Suppressor macrophage treated with lipopolysaccharide for 1 hour (primary cell): ENCODE measurements around the gene FAM177A1.
A peak's percentile ranks its signal among the peaks of the same experiment; 100 is the strongest.
"Not testable (repeated sequence)": the region's sequence is repeated elsewhere in the genome, so short reads cannot be mapped to it uniquely, and the experiment has no call there.

Source experiments
- DNase-seq, 3 donors: peaks; one replicate each; pipeline ENCODE4 v3.0.0-alpha.2; 2020 to 2022

FAM177A1 gene, protein sequence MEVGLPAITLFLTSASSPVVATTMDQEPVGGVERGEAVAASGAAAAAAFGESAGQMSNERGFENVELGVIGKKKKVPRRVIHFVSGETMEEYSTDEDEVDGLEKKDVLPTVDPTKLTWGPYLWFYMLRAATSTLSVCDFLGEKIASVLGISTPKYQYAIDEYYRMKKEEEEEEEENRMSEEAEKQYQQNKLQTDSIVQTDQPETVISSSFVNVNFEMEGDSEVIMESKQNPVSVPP

DNA sequence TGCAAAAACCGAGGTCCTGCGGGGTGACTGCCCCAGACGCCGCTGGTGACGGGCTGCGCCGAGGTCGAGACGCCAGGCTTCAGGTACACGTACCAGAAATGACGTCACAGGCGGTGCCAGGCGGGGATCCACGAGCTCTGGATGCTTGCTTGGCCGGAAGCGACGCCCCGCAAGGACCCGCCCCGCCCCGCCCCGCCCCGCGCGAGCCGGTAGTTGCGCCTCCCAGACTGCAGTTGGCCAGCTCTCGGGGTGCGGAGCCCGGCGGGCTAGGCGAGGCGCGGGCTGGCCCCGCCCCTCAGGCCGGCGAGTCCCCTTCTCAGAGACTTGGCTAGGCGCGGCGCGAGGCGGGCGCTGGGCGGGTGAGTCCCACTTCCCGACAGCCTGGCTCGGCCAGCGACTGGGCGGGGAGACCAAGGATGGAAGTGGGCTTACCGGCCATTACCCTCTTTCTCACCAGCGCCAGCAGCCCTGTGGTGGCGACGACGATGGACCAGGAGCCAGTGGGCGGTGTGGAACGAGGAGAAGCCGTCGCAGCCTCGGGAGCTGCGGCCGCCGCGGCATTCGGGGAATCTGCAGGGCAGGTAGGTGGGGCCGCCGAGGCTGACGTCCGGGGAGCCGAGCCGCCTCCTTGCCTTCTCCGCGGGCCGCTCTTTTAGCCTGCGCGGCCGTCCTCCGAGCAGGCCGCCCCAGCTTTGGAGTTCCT, at the start of gene FAM177A1:
FAM177A1 (plus strand) TSS at position 225 of the 703 bp plus-strand sequence; CDS start at position 417, 192 bp downstream.
- peak; percentile 99 for DNase-seq

DNA sequence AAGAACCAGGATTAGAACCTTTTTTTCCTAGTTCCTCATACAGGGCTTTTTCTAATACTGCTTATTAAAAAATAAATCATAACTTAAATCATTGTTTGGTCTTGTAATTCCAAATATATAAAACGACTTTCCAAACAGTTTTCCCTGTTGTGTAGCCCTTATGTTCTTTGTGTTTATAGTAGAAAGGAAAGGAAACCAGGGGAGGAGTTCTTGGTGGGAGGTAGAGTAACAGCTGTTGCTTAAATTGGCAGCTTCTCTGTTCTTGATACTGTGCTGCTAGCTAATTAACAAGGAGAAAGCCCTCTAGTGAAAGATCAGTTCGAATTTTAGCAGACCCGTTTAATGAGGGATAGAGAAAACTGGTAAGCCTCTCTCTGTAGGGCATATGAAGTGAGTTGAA, 48.3 kb upstream of the FAM177A1 start:
- no peak for DNase-seq

DNA sequence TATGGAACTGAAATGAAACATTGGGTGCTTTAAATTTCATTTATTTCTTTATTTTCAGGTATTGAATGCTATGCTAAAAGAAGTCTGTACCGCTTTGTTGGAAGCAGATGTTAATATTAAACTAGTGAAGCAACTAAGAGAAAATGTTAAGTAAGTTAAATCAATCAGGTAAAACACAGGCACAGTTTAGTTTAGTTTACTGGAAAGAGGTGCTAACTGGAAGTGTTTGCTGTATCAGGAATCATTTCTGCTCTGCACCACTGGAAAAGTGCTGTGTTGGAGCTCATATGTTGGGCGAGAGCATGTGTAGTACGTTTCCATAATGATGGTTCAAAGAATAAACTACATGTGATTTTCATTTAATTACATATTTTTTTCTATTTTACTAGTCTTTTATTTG, 46.6 kb upstream of the FAM177A1 start:
- DNase-seq = no peak

DNA sequence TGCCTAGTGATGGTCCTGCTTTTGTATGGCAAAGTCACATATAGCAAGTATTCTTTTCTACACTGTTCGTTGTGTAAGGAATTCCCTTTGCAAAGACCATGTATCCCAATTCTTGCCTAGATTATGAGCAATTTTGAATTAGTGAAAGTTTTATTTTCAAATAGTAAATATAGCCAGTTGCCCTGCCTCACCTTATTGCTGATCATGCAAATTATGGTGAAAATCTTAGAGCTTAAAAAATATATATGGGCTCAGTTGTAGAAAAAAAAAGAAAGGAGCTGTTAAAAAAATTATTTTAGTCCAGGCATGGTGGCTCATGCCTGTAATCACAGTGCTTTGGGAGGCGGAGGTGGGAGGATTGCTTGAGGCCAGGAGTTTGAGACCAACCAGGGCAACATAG, 44.5 kb upstream of the FAM177A1 start:
- no peak for DNase-seq

DNA sequence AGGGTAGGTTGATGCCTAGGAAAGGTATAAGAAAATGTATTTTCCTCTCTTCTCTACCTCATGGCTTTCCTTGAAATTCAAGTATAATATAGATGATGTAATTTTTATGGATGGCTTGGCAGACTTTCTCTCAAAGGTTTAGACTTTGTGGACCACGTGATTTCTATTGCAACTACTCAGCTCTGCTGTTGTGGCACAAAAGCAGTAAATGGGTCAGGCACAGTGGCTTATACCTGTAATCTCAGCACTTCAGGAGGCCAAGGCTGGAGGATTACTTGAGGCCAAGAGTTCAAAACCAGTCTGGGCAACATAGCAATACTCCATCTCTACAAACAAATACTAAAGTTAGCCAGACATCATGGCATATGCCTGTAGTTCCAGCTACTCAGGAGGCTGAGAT, 41.2 kb upstream of the FAM177A1 start:
- DNase-seq = no peak

DNA sequence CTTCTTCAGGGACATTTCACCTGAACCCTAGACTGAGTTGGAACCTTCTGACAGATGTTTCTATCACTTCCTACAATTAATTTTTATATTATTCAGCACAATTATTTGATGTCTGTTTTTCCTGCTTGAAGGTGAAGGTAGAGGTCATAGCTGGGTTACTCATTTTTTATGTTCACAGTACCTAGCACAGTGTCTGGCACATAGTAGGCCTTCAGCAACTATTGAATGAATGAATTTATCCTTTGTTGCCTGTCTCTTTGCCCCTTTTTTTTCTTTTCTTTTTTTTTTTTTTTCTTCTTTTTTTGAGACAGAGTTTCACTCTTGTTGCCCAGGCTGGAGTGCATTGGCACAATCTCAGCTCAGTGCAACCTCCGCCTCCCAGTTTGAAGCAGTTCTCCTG, 29.5 kb upstream of the FAM177A1 start:
- no peak for DNase-seq

DNA sequence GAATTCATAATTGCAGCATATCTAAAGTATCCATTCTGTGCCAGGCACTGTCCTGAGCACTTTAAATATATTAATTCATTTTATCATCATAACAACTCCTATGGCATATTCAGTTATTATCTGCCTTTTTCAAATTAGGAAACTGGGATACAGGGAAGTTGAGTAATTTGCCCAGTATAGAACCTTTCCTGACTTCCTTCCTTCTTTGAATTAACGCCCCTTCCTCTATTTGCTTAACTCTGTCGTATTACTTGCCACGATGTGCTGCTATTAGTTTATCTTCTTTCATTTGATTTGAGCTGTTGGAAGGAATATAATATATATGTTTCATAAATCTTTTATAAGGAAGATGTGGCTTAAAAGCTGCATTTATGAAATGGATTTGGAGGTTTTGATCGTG, 25.4 kb upstream of the FAM177A1 start:
- peak in 2 of 3 donors; percentile 19 to 31 for DNase-seq

DNA sequence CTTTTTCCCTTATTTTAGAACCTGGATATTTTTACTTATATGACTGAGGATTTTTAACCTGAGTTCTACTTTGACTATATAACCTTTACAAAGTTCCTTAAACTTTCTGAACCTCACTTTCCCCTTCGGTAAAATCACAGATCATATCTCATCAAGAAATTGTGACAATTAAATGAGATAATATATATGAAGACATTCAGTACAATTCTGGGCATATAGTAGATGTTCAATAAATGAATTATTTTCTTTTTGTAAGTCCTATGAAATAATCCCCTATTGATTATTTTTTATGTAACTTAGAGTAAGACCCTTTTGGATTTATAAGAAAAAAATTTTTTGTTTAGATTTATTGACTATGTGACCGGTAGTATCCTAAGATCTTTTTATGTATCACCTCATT, 17.6 kb upstream of the FAM177A1 start:
- DNase-seq = no peak

DNA sequence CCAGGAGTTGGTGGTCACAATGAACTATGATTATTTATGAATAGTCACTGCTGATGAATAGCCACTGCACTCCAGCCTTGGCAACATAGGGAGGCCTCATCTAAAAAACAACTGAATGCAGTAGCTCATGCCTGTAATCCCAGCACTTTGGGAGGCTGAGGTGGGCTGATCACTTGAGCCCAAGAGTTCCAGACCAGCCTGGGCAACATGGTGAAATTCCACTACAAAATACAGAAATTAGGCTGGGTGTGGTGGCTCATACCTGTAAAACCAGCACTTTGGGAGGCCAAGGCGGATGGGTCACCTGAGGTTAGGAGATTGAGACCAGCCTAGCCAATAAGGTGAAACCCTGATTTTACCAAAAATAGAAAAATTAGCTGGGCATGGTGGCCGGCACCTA, 13.5 kb upstream of the FAM177A1 start:
- DNase-seq = no peak

DNA sequence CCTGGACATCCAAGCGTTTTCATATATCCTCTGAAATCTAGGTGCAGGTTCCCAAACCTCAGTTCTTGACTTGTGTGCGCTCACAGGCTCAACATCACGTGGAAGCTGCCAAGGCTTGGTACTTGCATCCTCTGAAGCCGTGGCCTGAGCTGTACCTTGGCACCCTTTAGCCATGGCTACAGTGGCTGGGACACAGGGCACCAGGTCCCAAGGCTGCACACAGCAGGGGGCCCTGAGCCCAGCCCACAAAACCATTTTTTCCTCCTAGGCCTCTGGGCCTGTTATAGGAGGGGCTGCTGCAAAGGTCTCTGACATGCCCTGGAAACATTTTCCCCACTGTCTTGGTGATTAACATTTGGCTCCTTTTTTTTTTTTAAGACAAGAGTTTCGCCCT, 11.6 kb upstream of the FAM177A1 start:
- no peak for DNase-seq

DNA sequence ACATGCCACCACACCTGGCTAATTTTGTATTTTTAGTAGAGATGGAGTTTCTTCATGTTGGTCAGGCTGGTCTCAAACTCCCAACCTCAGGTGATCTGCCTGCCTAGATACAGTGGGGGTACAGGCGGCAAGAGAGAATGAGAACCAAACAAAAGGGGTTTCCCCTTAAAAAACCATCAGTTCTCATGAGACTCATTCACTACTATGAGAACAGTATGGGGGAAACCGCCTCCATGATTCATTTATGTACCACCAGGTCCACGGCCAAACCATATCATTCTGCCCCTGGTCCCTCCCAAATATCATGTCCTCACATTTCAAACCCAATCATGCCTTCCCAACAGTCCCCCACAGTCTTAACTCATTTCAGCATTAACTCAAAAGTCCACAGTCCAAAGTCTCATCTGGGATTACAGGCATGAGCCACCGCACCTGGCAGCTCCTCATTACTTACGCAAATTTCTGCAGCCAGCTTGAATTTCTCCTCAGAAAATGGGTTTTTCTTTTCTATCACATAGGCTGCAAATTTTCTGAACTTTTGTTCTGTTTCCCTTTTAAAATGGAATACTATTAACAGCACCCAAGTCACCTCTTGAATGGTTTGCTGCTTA, 11.0 kb upstream of the FAM177A1 start:
- not testable (repeated sequence) for DNase-seq

DNA sequence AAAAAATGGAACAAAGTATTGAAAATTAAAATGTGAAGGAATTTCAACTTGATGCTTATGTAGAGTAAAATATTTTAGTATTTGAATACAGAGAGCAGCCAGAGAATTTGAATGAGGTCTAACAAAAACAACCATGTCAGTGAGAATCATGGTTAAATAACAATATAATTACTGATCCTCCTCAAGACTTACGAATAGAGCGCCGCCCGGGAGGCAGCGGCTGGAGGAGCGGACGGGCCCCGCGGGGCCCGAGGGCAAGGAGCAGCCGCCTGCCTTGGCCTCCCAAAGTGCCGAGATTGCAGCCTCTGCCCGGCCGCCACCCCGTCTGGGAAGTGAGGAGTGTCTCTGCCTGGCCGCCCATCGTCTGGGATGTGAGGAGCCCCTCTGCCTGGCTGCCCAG, 7.8 kb upstream of the FAM177A1 start:
- DNase-seq = not testable (repeated sequence)

DNA sequence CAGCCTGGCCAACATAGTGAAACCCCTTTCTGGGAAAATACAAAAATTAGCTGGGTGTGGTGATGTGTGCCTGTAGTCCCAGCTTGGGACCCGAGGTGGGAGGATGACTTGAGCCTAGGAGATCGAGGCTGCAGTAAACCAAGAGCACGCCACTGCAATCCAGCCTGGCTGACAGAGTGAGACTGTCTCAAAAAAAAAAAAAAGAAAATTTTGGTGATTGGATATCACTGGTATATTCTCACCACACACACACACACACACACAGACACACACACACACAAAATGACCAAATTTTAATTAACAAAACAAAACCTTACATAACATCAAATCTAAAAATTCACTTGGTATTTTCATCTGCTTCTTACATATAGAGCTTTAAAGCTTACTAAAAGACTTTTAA, 3.4 kb upstream of the FAM177A1 start:
- no peak for DNase-seq

DNA sequence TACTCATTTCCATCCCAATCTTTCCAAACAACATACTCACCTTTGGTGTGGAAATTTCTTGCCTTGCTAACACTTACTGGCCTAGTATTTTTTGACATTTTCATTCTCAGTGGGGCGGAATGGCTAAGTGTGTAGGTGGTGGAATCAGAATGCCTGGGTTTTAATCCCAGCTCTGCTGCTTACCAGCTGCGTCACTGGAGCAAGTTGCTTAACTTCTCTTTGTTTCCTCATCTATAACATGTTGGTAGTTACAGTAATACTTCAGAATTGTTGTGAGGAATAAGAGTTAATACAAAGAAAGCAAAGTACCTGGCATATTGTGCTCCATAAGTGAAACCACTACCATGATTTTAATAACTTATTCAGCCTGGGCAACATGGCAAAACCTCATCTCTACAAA, 3.0 kb upstream of the FAM177A1 start:
- DNase-seq = peak in 1 of 3 donors; percentile 3

DNA sequence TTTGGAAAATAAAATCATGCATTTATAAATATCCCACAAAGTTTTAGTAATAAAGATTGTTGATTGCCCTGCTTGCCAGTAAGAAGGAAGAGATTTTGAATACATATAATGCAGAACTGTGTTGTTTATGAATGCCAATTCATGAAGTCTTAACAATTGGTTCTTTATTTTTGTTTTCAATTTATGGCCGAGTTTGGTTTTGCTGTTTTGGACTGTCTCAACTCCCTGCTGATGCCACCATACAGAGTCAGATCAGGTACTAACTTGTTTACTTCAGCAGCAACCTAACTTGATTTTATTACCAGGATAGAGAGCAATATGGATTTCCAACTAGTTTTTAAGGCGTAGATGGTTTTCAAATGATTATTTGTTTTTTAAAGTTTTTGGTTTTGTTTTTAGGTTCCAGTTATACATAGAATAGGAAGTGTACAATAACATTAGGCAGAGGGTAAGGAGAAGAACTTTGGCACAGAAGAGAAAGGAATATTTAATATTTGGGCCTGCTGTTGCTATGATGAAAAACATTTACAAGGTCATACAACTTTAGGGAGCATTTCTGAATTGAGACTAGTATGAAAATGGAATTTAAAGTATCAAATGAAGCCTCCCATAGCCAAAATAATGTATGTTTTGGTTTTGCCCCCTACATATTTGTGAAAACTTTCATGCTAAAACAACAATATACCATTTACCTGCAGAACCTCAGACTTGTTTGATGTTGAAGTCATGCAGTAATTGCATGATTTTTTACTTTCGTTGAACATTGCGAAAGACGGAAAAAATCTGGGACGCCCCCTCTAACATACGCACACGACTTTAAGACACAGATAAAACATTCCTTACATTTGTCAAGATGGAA, 904 bp upstream of the FAM177A1 start:
- DNase-seq = peak; percentile 63 to 73 (median 73)

DNA sequence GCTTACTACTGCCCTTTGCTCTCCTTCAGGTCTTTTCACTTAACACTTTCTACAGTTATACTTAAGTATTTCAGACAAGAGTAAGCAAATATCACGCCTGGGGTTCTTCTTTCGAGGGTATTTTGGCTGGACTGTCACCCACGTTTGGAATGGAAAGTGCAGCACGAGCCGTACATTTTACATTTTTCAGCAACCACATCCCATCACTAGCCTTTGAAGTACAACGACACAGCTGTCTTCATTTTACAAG, 349 bp upstream of the FAM177A1 start:
- DNase-seq = no peak

DNA sequence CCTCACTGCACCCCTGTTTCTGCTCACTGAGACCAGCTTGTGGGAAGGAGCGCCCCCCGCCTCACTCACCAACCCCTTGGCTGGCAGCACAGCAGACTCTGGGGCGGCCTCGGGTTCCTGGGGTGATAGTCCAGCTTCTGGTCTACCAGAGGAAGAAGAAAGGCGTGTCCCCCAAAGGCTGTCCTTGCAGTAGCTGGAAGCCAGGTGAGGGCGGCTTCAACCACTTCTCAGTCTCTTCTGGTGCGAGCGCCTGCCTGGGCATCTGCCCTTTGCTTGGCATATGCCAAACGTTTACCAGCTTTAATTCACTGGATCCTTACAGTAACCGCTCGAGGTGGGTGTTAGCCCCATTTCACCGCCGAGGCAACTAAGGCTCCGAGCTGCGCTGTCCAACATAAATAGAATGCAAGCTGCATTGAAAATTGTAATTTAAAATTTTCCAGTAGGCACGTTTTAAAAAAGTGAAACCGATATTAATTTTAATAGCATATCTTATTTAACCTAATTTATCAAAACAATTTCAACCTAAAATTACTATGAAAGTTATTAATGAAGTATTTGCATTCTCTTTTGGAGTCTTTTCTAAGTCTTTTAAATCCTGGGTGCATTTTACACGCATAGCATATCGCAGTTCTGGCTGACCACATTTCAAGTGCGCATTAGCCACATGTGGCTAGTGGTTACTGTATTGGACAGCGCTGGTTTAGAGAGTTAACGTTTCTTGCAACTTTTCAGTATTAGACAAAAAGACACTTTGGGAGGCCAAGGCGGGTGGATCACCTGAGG, 872 bp downstream of the FAM177A1 start:
- peak in 1 of 3 donors; percentile 46 for DNase-seq

DNA sequence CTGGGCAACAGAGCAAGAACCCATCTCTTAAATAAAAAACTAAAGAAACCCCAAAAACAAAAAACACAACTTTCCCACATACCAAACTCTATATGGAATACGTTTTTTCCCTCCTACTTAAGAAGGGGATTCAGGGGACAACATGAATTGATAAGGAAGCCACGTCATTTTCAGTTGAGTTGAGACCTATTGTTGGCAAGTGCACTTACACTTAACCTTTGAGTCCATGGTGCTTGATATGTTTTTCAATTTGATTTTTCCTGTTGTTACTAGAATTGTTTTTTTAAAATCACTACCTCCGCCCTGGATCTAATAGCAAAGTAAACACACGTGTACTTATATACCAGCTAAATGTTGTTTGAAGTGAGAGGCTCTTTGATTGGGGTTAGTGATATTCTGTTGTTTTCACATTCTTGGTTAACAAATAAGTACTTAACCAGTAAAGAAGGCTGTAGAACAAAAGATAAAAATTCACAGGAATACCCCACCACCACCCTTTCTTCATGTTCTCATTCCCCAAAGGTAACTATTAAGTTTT, 2.0 kb downstream of the FAM177A1 start:
- DNase-seq = no peak

DNA sequence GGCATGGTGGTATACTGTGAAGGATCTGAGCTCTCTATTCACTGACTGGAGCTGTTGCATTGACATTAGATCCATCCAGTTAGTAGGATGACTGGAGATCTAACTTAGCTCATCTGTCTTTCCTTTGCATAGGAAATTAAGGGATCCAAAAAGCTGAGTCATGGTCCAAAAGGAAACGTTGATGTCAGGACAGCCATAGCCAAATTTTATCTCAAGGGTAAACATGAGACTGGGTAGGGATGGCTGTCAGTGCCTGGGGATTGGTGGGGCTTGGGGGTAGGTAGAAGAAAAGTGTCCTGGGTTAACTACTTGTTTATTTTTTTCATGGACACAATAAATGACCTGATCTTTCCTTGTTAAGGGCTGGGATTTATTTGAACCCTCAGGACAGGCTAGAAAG, 4.6 kb downstream of the FAM177A1 start:
- DNase-seq = peak; percentile 25 to 49 (median 42)

DNA sequence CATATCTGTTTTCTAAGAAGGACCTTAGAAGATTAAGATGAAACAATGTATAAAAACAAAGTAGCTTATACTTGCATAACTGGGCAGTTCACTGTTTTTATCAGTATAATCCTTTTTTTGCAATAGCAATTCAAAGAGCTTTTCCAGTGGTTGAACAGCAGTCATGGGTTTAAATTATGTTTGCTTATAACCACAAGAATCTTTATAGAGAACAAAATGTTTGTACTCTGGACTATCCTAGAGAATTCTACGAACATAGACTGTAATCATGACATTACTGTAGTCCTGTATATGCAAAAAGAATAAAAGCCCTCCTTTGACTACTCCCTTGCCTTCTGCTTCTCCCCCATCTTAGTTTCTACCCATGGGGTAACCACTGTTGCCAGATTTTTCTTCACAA, 5.7 kb downstream of the FAM177A1 start:
- no peak for DNase-seq

DNA sequence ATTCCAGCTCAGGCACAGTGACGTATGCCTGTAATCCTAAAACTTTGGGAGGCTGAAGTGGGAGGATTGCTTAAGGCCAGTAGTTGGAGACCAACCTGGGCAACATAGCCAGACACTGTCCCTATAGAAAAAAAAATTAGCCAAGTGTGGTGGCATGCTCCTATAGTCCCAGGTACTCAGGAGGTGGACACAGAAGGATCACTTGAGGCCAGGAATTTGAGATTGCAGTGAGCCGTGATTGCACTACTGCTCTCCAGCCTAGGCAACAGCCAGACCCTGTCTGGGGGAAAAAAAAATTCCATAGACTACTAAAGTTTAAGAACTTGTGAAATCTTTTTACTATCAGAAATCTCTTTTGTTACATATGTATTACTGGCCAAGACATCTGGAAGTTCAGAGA, 6.6 kb downstream of the FAM177A1 start:
- no peak for DNase-seq

DNA sequence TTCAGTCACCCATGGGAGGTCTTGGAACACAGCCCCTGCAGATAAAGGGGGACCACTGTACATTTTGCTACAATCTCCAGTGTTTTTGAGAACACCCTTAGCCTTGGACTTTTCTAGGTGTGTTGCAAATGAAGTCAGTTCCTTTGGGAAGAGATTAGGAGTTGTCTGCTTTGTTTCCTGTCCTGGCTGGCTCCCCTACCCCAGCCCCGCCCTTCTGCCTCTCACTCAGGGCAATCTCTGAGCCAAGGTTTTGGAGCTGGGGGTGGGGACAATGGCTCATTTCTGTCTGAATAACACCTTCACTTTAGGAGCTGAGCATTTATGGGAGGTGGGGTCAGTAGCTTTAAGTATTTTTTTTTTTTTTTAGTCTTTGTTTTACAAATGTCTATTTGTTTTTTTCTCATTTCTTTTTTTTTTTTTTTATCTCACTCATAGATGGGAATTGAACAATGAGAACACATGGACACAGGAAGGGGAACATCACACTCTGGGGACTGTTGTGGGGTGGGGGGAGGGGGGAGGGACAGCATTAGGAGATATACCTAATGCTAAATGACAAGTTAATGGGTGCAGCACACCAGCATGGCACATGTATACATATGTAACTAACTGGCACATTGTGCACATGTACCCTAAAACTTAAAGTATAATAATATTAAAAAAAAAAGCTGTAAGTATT, 15.2 kb downstream of the FAM177A1 start:
- DNase-seq = not testable (repeated sequence)
